NCI-H187 (cell line): ENCODE results near the gene NTNG2.
A peak's percentile ranks its signal among the peaks of the same experiment; 100 is the strongest.
"Not testable (repeated sequence)": the region's sequence is repeated elsewhere in the genome, so short reads cannot be mapped to it uniquely, and the experiment has no call there.

ENCODE experiments used
- DNase-seq, 2 experiments: peaks; one replicate each; lab custom pipeline; 2025; lab: John Stamatoyannopoulos, UW

The NTNG2 gene

DNA sequence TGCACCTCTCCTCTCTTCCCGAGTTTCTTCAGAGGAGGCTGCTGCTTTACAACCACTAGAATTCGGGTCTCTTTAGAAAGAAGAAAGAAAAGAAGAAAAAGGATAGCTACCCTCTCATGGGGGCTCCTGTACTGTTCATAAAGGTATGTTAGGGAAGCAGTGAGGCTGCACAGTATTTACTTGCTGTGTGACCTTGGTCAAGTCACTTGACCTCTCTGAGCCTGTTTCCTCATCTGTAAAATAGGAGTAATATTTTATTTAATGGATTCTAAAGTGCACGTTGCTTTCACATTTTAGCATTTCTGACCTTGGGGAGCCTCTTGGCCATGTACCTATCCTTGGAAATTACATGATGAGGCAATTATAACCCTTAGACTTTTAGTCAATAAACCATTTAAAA, 104.2 kb downstream of the NTNG2 start:
- DNase-seq, result no peak

- DNase-seq, result no peak
Measured at GRCh38 chr9:132267660-132268059, 105.8 kb downstream of the NTNG2 start.

DNA sequence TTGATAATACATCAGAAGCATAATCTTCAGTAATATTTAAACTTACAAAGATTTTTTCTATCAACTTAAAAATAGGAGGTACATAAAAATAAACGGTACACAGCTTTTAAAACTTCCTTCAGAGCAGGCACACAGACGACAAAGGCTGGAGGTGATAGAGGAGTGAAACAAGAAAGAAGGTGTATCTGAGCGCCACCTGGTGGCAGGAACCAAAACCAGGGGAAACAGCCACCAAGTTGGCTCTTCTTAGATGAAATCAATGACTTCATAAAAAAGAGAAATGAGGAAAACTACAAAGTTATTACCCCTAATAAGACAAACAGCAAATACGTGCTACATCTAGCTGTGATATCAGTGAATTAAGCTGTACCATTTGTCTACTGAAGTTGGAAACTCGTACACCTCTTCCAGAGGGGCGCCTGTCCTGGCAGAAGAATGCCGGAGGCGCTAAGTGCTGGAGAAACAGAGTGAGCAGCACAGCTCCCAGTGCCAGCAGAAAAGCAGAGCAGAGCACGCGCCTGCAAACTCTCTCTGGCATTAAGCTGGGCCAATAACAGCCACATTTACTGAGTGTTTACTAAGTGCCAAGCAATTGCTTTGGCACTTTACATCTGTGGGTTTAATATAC, 107.0 kb downstream of the NTNG2 start:
- peak in 1 of 2 experiments; percentile 7 for DNase-seq

DNA sequence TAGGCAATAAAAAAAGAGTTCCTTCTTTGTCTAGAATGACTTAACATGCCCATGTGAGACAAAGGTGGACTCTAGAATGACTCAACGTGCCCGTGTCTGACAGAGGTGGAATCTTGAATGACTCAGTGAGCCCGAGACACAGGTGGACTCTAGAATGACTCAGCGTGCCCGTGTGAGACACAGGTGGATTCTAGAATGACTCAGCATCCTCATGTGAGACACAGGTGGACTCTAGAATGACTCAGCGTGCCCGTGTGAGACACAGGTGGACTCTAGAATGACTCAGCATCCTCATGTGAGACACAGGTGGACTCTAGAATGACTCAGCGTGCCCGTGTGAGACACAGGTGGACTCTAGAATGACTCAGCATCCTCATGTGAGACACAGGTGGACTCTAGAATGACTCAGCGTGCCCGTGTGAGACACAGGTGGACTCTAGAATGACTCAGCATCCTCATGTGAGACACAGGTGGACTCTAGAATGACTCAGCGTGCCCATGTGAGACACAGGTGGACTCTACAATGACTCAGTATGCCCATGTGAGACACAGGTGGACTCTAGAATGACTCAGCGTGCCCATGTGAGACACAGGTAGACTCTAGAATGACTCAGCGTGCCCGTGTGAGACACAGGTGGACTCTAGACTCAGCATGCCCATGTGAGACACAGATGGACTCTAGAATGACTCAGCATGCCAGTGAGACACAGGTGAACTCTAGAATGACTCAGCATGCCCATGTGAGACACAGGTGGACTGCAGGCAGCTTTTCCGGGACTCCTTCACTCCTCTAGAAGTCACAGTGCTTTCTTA, 108.1 kb downstream of the NTNG2 start:
- not testable (repeated sequence) for DNase-seq

GRCh38 chr9:132274861-132275260, 113.0 kb downstream of the NTNG2 start:
- DNase-seq, result no peak

DNA sequence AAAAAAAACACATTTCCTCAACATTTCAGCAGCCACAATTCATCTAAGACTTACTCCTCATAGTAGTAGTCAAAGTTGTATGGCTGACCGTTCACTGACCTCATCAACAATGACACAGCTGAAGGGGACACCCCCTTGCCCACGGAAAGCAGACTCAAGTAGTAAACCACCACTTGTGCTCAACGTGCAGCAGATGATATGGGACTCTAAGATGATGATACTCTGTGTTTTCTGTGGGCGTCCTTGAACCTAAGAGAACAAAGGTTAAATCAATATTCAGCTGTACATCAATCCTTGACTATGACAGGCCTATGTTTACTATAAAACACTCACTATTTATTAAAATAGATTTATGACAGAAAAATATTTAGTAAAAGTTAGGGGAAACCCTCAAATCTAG, 121.3 kb downstream of the NTNG2 start:
- no peak for DNase-seq

DNA sequence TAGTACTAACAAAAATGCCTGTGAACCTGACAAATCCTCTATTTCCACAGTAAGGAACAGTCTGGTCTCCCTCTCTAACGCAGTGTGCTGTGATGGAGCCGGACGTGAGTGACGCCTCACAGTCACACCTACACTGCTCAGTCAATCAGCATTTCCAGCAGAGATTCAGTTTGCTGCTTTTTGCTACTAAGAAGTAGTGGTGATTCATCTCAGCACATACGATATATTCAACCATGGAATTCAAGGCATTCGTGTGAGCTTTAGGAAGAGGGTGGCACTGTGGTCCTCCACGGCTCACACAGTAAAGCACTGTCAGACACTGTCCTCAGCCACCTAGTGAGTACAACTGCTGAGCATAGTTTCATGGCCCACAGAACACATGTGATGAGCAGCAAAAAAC, 122.0 kb downstream of the NTNG2 start:
- DNase-seq, result no peak

- no peak for DNase-seq
Measured at GRCh38 chr9:132287256-132287760, 125.5 kb downstream of the NTNG2 start.

GRCh38 chr9:132288361-132288760, 126.5 kb downstream of the NTNG2 start:
- DNase-seq, result no peak

- DNase-seq, result no peak
Measured at GRCh38 chr9:132288966-132289365, 127.1 kb downstream of the NTNG2 start.

- no peak for DNase-seq
Measured at GRCh38 chr9:132293145-132293721, 131.4 kb downstream of the NTNG2 start.
